22Rv1 (cell line): ENCODE measurements around the gene C5orf52.

Experiments
- H3K27ac ChIP-seq: fragments of 450-650 bp; 2 replicates; pipeline ENCODE4 v1.5.1; 2017
- CTCF ChIP-seq: fragments of 450-650 bp; IDR thresholded peaks from 2 replicates; pipeline ENCODE4 v1.5.1; 2017; ENCODE audit warnings: mild to moderate bottlenecking
- ZFX ChIP-seq: fragments of 450-650 bp; IDR thresholded peaks from 2 replicates; pipeline ENCODE4 v1.6.1; 2017; ENCODE audit warnings: antibody characterized with exemption, borderline replicate concordance

C5orf52 gene

DNA sequence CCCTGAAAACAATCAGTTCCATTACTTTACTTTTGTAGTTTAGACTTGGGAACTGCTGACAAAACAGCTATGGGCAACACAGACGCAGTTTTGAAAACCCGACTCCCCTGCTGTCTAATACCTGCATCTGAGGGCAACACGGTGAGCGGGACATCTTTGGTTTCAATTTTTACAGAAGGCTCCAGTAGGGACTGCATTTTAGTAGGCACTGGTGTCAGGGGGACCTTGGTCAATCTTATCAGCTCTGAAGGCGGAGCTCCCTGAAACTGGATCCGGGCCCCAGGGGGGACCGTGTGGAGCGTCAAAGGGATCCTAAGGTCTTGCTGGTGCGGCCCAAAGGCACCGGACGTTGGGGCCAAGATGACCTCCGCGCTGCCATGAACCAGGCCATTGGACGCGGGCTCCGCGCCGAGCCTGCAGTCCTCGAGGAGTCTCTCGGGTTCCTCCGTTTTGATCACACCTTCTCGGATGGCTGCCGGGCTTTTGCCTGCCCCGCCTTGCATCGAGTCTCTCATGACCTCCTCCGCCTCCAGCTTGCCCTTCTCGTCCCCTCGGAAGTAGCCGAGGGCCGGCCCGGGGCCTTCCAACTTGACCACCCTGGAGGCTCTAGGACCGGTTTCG lies 20.2 kb upstream of the C5orf52 start:
- H3K27ac ChIP-seq, result no peak overlapping the region
- no peak for TF ChIP-seq ZFX
- TF ChIP-seq CTCF, result no peak

DNA sequence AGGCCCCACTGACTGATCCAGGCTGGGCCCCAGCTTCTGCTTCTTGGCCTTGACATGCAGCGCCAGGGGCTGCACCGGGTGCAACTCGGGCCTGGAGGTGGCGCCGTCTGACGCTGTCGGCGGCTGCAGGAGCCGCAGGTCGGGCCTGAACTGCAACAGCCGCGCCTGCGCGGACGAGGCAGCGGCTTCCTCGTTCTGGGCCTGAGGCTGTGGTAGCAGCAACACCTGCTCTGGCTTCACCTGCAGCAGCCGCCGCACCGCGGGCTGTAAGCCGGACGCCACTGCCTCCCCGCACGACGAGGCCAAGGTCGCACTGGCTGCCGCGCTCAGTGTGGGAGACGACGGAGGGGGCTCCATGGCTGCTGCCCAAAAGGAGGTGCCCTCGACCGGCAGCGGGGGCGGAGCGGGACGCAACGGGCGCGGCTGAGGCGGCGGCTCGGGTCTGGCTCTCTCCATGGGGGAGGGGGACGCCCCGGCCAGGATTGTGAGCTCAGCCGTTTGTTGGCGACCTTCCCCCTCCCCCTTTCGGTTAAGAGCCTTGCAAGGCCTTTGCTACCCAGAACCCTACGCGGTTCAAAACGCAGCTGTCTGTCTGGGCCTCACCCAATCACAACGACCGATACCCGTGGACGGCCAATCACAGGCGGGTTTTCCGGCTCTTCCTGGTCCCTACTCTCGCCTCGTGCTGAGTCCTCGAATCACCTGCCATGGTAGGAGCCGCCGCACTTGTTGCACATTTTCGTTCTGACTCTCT lies 19.5 kb upstream of the C5orf52 start:
- TF ChIP-seq CTCF (peak; percentile 48), ZFX (no peak)
- no peak overlapping the region for H3K27ac ChIP-seq

- TF ChIP-seq CTCF (no peak), ZFX (no peak)
Observed at GRCh38 chr5:157652377-157652692, 19.0 kb upstream of the C5orf52 start, which contains the start of gene SOX30. Gene SOX30, minus strand, starts transcription at chr5:157652438. Its CDS starts 360 bp downstream, at chr5:157652078.

DNA sequence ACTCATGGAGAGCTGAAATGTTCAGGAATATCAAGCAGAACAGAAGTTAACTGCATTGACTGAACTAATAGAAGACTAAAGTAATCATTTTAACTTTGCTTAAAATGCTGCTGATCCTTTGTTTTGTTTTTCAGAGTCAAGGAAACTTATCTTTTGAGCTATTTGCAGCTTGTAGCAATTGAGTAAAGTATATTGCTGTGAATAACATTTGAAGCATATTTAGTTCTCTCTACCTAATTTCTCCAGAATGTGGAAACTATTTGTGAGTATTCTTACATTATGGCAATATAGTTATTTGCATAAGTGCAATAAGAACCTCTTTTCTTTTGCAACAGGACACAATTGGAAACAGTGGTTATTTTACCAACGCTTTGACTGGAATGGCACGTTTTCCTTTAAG lies 13.8 kb upstream of the C5orf52 start:
- no peak for TF ChIP-seq ZFX
- no peak for TF ChIP-seq CTCF

More at GRCh38 chr5:157652377-157652692, 19.0 kb upstream of the C5orf52 start, which contains the start of gene SOX30:
- no peak within 1 kb of the TSS for H3K27ac ChIP-seq

DNA sequence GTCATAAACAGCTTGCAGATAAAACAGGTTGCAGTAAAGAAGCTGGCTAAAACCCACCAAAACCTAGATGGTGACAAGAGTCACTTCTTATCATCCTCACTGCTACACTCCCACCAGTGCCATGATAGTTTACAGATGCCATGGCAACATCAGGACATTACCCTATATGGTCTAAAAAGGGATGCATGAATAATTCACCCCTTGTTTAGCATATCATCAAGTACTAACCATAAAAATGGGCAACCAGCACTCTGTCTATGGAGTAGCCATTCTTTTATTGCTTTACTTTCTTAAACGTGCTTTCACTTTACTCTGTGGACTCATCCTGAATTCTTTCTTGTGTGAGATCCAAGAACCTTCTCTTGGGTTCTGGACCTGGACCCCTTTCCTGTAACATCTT lies 12.4 kb upstream of the C5orf52 start:
- TF ChIP-seq CTCF, result no peak
- TF ChIP-seq ZFX, result no peak
- no peak overlapping the region for H3K27ac ChIP-seq

More for the DNA sequence above, 13.8 kb upstream of the C5orf52 start:
- no peak overlapping the region for H3K27ac ChIP-seq

DNA sequence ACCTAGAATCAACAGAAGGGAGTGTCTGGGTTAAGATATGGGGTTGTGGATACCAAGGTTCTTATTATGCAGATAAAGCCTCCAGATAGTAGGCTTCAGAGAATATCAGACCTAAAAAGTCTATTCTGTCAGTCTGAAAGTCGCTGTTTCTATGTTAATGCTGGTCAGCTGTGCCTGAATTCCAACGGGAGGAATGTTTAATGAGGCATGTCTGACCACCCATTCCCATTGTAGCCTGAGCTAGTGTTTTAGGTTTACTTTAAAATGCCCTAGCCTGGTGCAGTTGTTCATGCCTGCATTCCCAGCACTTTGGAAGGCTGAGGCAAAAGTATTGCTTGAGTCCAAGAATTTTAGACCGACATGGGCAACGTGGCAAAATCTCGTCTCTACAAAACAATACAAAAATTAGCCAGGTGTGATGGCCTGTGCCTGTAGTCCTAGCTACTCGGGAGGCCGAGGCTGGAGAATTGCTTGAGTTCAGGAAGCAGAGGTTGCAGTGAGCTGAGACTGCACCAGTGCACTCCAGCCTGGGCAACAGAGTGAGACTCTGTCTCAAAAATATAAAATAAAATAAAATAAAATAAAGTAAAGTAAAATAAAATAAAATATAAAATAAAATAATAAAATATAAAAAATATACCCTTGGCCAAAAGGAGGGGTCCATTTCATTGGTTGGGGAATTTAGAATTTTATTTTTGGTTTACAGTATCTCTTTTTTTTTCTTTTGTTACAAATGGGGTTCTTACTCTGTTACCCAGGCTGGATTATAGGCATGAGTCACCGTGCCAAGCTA lies 11.3 kb upstream of the C5orf52 start:
- no peak for TF ChIP-seq CTCF
- no peak for TF ChIP-seq ZFX
- H3K27ac ChIP-seq, result no peak overlapping the region
